GM21529 (cell line): ENCODE data around the gene VAC14.

ENCODE experiments used
- ATAC-seq: cut with Tn5 transposase; IDR thresholded peaks from one replicate; pipeline ENCODE4 v1.9.1; 2021; ENCODE audit not compliant: unreplicated experiment

The VAC14 gene

DNA sequence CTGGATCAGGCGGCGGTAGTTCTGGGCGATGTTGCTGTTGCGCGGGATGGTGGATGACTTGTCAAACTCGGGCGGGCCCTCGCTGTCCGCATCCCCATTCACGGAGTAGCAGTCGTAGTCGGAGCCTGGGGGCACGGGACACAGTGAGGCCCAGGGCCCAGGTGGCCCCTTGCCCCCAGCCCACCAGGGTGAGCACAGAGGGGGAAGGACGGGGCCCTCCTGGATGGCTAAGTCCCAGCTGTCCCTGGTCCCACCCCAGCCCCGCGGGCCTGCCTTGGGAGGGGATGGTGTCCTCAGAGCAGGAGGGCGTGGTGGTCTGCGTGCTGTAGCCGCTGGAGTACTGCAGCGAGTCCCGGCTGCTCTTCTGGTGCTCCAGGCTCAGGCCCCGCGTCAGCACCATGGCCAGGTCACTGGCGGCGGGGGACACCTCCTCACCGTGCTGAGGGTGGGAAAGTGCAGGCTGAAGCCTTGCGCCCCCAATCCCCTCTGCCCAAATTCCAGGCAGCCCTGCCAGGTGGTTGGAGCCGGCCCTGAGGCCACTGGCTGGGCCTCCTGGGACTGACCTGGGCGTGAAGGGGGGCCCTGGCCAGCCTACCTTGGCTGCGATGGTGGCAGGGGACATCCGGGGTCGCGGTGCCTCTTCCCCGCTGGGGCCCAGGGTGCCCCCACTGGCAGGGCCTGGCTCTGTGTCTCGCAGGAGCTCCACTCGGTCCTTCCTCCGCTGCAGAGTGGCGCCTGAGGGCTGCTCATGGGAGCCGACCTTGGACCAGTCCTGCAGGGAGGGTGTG lies 136.4 kb downstream of the VAC14 start:
- ATAC-seq: no peak

DNA sequence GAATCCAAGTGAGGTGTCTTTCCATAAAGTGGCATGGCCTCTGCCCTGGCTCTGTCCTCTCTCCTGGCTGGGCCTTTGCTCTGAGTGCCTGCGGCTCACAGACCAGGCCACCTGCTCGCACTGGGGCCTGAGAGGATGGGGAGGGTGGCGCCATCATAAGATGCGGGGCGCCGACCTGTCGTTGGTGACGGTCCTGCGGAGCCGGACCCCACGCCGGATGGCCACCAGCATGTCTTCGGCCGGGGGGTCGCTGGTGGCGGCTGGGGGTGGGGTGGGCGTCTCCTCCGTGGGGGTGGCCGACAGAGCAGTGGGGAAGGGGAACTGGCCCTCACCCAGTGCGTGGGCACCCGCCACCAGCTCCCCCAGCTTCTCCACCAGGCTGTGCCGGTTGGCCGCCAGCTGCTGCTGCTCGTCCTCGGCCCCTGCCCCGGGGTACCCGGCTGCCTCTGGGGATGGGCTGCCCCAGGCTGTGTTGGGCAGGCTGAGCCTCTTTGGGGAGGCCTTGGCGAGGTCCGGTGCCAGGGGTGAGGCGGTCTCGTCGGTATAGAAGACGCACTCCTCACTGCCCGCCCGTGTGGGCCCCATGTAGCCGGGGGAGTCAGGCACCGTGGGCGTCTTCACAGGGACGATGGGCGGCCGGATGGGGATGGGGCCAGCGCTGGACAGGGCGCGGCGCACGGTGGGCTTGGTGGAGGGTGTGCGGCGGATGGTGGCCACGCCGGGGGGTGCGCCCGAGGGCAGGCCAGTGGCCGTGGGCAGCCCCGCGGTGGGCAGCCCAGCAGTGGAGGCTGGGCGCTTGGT lies 137.2 kb downstream of the VAC14 start:
- no peak for ATAC-seq

DNA sequence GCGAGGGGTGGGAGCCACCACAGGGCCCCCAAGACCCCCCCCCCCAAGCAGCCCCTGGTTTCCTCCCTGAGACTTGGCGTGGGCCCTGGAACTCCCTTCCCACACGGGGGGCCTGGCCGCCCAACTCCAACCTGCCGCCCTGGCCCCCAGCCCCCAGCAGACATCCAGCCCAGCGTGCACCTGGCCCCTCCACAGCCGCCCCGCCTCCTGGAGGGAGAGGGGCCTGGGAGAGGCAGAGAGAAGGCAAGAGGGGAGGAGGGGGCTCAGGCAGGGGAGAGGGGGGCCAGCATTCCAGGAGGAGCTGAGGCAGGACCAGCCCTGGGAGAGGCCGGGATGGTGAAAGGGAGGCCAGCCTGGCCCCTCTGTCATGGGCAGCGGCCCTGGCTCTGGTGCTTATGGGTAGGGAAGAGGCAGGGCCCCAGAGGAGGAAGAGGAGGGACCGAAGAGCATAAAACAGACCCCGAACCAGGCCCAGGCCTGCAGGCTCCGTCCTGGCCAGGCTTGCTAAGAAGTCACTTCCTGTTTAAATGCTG lies 137.9 kb downstream of the VAC14 start:
- no peak for ATAC-seq

- ATAC-seq: no peak
Measured at GRCh38 chr16:70661918-70662641, 138.9 kb downstream of the VAC14 start.

DNA sequence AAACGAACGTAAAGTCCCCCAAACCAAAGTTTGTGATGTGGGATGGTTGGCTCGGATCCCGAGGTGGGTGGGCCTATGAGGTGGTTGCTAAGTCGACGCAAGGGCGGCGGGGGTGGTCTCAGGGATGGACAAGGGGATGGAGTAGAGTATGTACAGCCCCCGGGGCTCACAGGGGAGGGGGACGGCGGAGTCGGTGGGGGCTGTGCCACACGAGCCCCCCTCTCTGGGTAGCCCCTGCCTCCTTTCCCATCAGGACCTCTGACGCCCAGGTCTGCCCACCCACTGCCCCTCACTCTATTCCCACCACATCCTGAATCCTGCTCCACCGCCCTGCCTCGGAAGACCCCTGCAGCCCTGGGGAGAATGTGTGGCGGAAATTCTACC lies 139.4 kb downstream of the VAC14 start:
- ATAC-seq: no peak

- ATAC-seq: no peak
Measured at GRCh38 chr16:70660672-70661350, 140.1 kb downstream of the VAC14 start.

DNA sequence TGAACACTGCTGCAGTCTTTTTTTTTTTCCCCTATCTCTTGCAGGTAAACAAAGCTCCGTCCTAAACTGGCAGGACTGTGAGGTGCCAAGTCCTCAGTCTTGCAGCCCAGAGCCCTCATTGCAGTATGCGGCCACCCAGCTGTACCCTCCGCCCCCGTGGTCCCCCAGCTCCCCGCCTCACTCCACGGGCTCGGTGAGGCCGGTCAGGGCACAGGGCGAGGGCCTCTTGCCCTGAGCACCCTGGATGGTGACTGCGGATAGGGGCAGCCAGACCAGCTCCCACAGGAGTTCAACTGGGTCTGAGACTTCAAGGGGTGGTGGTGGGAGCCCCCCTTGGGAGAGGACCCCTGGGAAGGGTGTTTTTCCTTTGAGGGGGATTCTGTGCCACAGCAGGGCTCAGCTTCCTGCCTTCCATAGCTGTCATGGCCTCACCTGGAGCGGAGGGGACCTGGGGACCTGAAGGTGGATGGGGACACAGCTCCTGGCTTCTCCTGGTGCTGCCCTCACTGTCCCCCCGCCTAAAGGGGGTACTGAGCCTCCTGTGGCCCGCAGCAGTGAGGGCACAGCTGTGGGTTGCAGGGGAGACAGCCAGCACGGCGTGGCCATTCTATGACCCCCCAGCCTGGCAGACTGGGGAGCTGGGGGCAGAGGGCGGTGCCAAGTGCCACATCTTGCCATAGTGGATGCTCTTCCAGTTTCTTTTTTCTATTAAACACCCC lies 140.8 kb downstream of the VAC14 start:
- no peak for ATAC-seq

GRCh38 chr16:70659546-70659945 lies 141.4 kb downstream of the VAC14 start:
- ATAC-seq: no peak

GRCh38 chr16:70658921-70659320 lies 142.0 kb downstream of the VAC14 start:
- ATAC-seq: no peak

GRCh38 chr16:70657956-70658355 lies 143.0 kb downstream of the VAC14 start:
- no peak for ATAC-seq

GRCh38 chr16:70656712-70657263 lies 144.2 kb downstream of the VAC14 start:
- ATAC-seq: no peak

DNA sequence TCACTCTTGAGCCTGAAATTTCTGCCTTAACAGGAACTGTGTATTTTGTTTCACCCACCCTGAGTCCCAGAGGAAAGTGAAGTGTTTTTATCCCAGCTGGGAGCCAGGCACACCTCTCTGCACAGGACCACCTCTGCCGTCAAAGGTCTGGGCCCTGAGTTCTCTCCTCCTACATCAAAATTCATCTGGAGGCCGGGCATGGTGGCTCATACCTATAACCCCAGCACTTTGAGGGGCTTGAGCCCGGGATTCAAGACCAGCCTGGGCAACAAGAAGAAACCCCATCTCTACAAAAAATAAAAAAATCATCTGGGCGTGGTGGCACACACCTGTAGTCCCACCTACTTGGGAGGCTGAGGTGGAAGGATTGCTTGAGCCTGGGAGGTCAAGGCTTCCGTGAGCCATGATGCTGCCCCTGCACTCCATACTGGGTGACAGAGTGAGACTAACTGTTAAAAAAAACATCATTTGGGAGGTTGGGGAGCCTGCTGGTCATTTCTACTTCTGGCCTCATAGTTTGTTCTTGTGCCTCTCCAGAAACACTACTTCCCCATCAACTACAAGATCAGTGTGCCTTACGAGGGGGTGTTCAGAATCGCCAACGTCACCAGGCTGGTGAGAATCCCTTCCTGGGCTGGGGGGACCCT lies 144.8 kb downstream of the VAC14 start:
- ATAC-seq: no peak

DNA sequence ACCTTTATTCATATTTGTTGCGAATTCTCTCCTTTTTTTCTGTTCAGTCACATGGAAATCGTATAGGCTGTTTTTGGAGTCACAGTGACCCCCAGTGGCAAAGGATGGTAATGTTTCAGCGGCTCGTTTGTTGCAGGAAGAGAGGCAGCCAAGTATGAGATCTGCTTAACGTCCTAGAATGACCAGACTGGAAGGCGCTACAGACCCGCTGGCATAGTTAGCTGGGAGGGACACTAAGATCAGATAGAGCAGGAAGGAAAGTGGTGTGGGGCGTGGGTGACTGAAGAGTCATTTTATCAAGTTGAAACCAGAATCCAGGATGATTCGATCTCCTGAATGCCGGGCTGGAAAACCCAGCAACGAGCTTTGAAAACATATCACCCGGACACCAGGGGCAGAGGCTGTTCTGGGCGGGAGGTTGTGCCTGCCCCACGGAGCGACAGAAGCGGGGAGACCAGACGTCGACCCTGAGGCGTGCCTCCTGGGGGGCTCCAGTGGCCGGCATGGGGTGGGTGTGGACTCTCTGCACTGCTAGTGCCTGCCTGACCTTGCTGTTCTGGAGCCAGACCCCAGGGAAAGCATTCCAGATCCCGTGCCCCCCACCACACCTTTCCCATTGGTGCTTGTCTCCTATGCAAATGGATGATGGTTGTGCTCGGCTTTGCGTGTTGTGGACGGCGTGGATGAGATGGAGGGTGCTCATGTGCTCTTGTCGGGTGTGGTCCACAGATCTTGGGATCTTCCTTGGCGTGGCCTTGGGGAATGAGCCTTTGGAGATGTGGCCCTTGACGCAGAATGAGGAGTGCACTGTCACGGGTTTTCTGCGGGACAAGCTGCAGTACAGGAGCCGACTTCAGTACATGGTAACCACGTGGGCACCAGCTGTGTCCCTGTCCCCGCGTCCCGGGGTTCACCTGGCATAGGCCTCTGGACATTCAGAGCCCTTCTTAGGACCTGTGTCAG lies 146.9 kb downstream of the VAC14 start:
- peak; percentile 59 for ATAC-seq

- no peak for ATAC-seq
Measured at GRCh38 chr16:70653406-70653805, 147.6 kb downstream of the VAC14 start.

DNA sequence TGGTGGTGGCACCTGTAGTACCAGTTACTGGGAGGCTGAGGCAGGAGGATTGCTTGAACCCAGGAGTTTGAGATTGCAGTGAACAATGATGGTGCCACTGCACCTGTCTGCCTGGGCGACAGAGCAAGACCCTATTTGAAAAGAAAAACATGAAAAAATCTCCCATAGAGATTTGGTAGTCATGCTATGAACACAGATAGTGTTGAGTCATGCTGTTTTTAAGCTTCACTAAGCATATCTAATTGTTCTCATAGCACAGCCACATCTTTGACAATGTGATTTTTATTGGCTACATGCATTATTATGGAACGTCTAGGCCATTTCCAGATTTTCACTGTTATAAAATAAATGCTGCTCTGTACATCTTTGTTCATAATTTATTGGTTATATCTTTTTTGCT lies 148.6 kb downstream of the VAC14 start:
- no peak for ATAC-seq

DNA sequence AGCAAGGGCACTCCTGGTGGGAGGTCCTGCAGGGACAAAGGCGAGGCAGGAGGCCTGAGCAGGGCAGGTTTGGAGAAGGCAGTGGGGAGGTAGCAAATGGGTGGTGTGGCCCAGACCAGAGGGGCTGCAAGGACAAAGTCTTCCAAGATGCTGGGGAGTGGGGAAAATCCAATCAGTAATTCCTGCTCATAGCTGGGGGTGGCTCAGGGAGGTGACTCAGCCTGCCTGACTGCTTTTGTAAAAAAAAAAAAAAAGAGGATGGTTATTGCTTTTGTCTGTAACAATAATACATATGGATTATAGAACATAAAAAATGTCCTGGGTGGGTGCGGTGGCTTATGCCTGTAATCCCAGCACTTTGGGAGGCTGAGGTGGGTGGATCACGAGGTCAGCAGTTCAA lies 149.4 kb downstream of the VAC14 start:
- ATAC-seq: no peak

- ATAC-seq: no peak
Measured at GRCh38 chr16:70650216-70650615, 150.7 kb downstream of the VAC14 start.

GRCh38 chr16:70649300-70649699 lies 151.7 kb downstream of the VAC14 start:
- ATAC-seq: no peak
